Islet of Langerhans (tissue), 1 donor: Measurements from ENCODE around the gene ADGRF5.
"Not testable (repeated sequence)": the region's sequence is repeated elsewhere in the genome, so short reads cannot be mapped to it uniquely, and the experiment has no call there.

Experiments
- FAIRE-seq: peaks from one replicate; lab custom pipeline; 2011; peaks lifted over from hg19 to GRCh38; lab: Jason Lieb, UNC

ADGRF5 gene

GRCh38 chr6:46888031-46888430 is 33.7 kb downstream of the ADGRF5 start:
- no peak for FAIRE-seq

GRCh38 chr6:46882645-46883044 is 39.1 kb downstream of the ADGRF5 start:
- FAIRE-seq = no peak

- FAIRE-seq = no peak
Measured at GRCh38 chr6:46879003-46879402, 42.7 kb downstream of the ADGRF5 start.

GRCh38 chr6:46876126-46876525 is 45.6 kb downstream of the ADGRF5 start:
- FAIRE-seq = no peak

- FAIRE-seq = no peak
Measured at GRCh38 chr6:46867411-46867810, 54.3 kb downstream of the ADGRF5 start.

GRCh38 chr6:46865221-46865620 is 56.5 kb downstream of the ADGRF5 start:
- no peak for FAIRE-seq

GRCh38 chr6:46863791-46864190 is 57.9 kb downstream of the ADGRF5 start:
- FAIRE-seq = no peak

- no peak for FAIRE-seq
Measured at GRCh38 chr6:46862381-46862780, 59.4 kb downstream of the ADGRF5 start.

GRCh38 chr6:46855966-46856365 is 65.8 kb downstream of the ADGRF5 start:
- not testable (repeated sequence) for FAIRE-seq

- FAIRE-seq = not testable (repeated sequence)
Measured at GRCh38 chr6:46851576-46851975, 70.2 kb downstream of the ADGRF5 start.

GRCh38 chr6:46850792-46851191 is 70.9 kb downstream of the ADGRF5 start:
- FAIRE-seq = no peak

- FAIRE-seq = no peak
Measured at GRCh38 chr6:46849361-46849690, 72.4 kb downstream of the ADGRF5 start.

- no peak for FAIRE-seq
Measured at GRCh38 chr6:46848684-46849360, 72.9 kb downstream of the ADGRF5 start.

GRCh38 chr6:46845126-46845525 is 76.6 kb downstream of the ADGRF5 start:
- no peak for FAIRE-seq

GRCh38 chr6:46842252-46842846 is 79.4 kb downstream of the ADGRF5 start:
- not testable (repeated sequence) for FAIRE-seq

- no peak for FAIRE-seq
Measured at GRCh38 chr6:46838033-46838432, 83.7 kb downstream of the ADGRF5 start.

GRCh38 chr6:46834991-46835390 is 86.7 kb downstream of the ADGRF5 start:
- FAIRE-seq = not testable (repeated sequence)

- FAIRE-seq = not testable (repeated sequence)
Measured at GRCh38 chr6:46834257-46834916, 87.4 kb downstream of the ADGRF5 start.

- no peak for FAIRE-seq
Measured at GRCh38 chr6:46832816-46833215, 88.9 kb downstream of the ADGRF5 start.

GRCh38 chr6:46828939-46829338 is 92.8 kb downstream of the ADGRF5 start:
- FAIRE-seq = no peak

GRCh38 chr6:46821458-46821881 is 100.3 kb downstream of the ADGRF5 start:
- no peak for FAIRE-seq

- no peak for FAIRE-seq
Measured at GRCh38 chr6:46819561-46819960, 102.2 kb downstream of the ADGRF5 start.

GRCh38 chr6:46816626-46817025 is 105.1 kb downstream of the ADGRF5 start:
- FAIRE-seq = no peak

- FAIRE-seq = no peak
Measured at GRCh38 chr6:46815130-46815529, 106.6 kb downstream of the ADGRF5 start.
